ENCODE data around the gene RAMP1. TPM values are rescaled to one million over a fixed set of nuclear protein-coding genes. Genes with fewer than 3 reads are reported as not detected.
A peak's percentile ranks its signal among the peaks of the same experiment; 100 is the strongest.
"Not testable (repeated sequence)": the region's sequence is repeated elsewhere in the genome, so short reads cannot be mapped to it uniquely, and the experiment has no call there.

RAMP1 gene
- total RNA-seq, 1 donor from 2014 or later = 151 TPM

GRCh38 chr2:237861875-237862527, 2.6 kb downstream of the RAMP1 start:
- intact Hi-C loops (cut with micrococcal nuclease) = no loop called here
- DNase-seq = no peak
- ATAC-seq = no peak

GRCh38 chr2:237862528-237862895, 3.1 kb downstream of the RAMP1 start:
- DNase-seq (no peak), ATAC-seq (no peak)
- intact Hi-C loops (cut with micrococcal nuclease) = no loop called here

GRCh38 chr2:237863102-237863511, 3.7 kb downstream of the RAMP1 start:
- ATAC-seq (no peak), DNase-seq (no peak)
- intact Hi-C loops (cut with micrococcal nuclease) = no loop called here

- intact Hi-C loops (cut with micrococcal nuclease) = no loop called here
- peak; percentile 56 for ATAC-seq
- peak; percentile 54 for DNase-seq
Observed at GRCh38 chr2:237863689-237864443, 4.4 kb downstream of the RAMP1 start.

GRCh38 chr2:237864444-237864931, 5.1 kb downstream of the RAMP1 start:
- no peak for ATAC-seq
- intact Hi-C loops (cut with micrococcal nuclease) = no loop called here
- no peak for DNase-seq

GRCh38 chr2:237864940-237865622, 5.7 kb downstream of the RAMP1 start:
- intact Hi-C loops (cut with micrococcal nuclease) = no loop called here
- peak; percentile 56 for ATAC-seq
- peak; percentile 52 for DNase-seq

- intact Hi-C loops (cut with micrococcal nuclease) = no loop called here
Observed at GRCh38 chr2:237865623-237866041, 6.2 kb downstream of the RAMP1 start.

GRCh38 chr2:237866101-237866621, 6.7 kb downstream of the RAMP1 start:
- peak; percentile 16 for DNase-seq
- ATAC-seq = no peak
- intact Hi-C loops (cut with micrococcal nuclease) = no loop called here

More at GRCh38 chr2:237865623-237866041, 6.2 kb downstream of the RAMP1 start:
- DNase-seq (peak; percentile 29), ATAC-seq (peak; percentile 4)

GRCh38 chr2:237867465-237867864, 8.0 kb downstream of the RAMP1 start:
- intact Hi-C loops (cut with micrococcal nuclease) = no loop called here
- DNase-seq (no peak), ATAC-seq (no peak)

GRCh38 chr2:237868074-237868473, 8.7 kb downstream of the RAMP1 start:
- DNase-seq; intact Hi-C loops (cut with micrococcal nuclease); ATAC-seq: not testable (repeated sequence)

- ATAC-seq (no peak), DNase-seq (no peak)
- intact Hi-C loops (cut with micrococcal nuclease) = no loop called here
Observed at GRCh38 chr2:237868631-237869342, 9.4 kb downstream of the RAMP1 start.

- intact Hi-C loops (cut with micrococcal nuclease) = no loop called here
- ATAC-seq (no peak), DNase-seq (no peak)
Observed at GRCh38 chr2:237869343-237870102, 10.1 kb downstream of the RAMP1 start.

GRCh38 chr2:237870126-237870525, 10.7 kb downstream of the RAMP1 start:
- ATAC-seq (no peak), DNase-seq (no peak)
- intact Hi-C loops (cut with micrococcal nuclease) = no loop called here

- ATAC-seq (peak; percentile 30), DNase-seq (no peak)
- intact Hi-C loops (cut with micrococcal nuclease) = no loop called here
Observed at GRCh38 chr2:237870754-237871651, 11.6 kb downstream of the RAMP1 start.

- intact Hi-C loops (cut with micrococcal nuclease) = no loop called here
- DNase-seq = peak; percentile 41
- ATAC-seq = peak; percentile 71
Observed at GRCh38 chr2:237872178-237872887, 12.9 kb downstream of the RAMP1 start.

GRCh38 chr2:237873421-237873831, 14.0 kb downstream of the RAMP1 start:
- ATAC-seq (no peak), DNase-seq (no peak)
- intact Hi-C loops (cut with micrococcal nuclease) = no loop called here
